ENCODE measurements around the gene PVALEF.

DNA sequence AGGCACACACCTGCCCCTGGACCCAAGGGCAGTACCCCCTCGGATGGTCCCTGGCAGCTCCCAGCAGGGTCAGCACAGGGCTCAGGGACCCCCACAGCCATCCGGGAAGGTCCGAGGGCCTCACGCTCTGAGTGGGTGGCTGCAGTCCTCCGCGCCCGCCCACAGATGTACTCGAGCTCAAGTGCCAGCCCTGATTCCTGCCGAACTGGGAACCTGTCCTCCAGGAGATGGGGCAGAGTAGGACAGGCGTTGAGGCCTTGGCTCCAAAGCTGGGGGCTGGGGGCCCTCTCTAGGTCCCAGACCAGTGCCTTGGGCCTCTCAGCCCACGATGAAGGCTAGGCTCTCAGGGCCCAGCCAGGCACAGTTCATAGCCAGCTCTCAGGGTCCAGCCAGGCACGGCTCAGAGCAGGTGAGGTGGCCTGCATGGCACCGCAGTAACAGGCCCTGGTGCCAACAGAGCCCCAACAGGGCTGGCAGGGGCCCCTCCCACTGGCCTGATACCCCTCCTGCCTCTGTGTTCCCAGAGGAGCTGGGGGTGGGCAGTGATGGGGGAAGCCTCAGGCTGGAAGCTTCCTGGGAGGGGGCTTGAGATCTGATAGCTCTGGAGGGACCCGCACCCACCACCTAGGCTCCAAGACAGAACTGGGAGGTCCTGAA, 35.5 kb upstream of the PVALEF start:
- TF ChIP-seq, protein P1, sequence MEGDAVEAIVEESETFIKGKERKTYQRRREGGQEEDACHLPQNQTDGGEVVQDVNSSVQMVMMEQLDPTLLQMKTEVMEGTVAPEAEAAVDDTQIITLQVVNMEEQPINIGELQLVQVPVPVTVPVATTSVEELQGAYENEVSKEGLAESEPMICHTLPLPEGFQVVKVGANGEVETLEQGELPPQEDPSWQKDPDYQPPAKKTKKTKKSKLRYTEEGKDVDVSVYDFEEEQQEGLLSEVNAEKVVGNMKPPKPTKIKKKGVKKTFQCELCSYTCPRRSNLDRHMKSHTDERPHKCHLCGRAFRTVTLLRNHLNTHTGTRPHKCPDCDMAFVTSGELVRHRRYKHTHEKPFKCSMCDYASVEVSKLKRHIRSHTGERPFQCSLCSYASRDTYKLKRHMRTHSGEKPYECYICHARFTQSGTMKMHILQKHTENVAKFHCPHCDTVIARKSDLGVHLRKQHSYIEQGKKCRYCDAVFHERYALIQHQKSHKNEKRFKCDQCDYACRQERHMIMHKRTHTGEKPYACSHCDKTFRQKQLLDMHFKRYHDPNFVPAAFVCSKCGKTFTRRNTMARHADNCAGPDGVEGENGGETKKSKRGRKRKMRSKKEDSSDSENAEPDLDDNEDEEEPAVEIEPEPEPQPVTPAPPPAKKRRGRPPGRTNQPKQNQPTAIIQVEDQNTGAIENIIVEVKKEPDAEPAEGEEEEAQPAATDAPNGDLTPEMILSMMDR (IDR thresholded peaks at IDR 0.05): no peak
- no peak for TF ChIP-seq POLR2AphosphoS5 (IDR thresholded peaks at IDR 0.05; ENCODE audit: insufficient read depth in 1 of 2, low read depth in 1 of 2)
